ENCODE measurements around the gene NYAP2.

NYAP2 gene

GRCh38 chr2:225425284-225425683, 25.8 kb downstream of the NYAP2 start:
- H3K4me1 ChIP-seq (ENCODE audit: control extremely low read depth in 1 of 4, control insufficient read depth in 4 of 4, insufficient read depth in 4 of 4, low read length in 3 of 4): no peaks in the 10 kb centered on the region
- ChIA-PET POLR2A (no interaction called here), CTCF (no interaction called here)
- H3K36me3 ChIP-seq (ENCODE audit: control insufficient read depth in 4 of 4, insufficient read depth in 4 of 4, low read length in 3 of 4): no peaks in the 10 kb centered on the region
- no peaks in the 10 kb centered on the region for H3K27me3 ChIP-seq (replicated peaks in 2 of 5; ENCODE audit: control insufficient read depth in 4 of 5, insufficient read depth in 5 of 5, low read length in 4 of 5)
- no peak overlapping the region for H3K4me3 ChIP-seq (ENCODE audit: control insufficient read depth in 1 of 7, extremely low read depth in 1 of 7, insufficient read depth in 4 of 7, low read depth in 2 of 7, low read length in 6 of 7)
- no peaks in the 10 kb centered on the region for H3K9me3 ChIP-seq (ENCODE audit: control extremely low read depth in 1 of 5, control insufficient read depth in 4 of 5, insufficient read depth in 2 of 5, low read depth in 1 of 5, low read length in 4 of 5)
- DNase-seq: no peak
- WGBS (ENCODE audit: insufficient coverage): no CpG with 5 or more reads among the region's 1 CpG
- H3K27ac ChIP-seq (ENCODE audit: insufficient read depth in 1 of 2, low read depth in 1 of 2, low read length in 2 of 2, poor library complexity in 1 of 2, severe bottlenecking in 2 of 2): no peak overlapping the region

- Histone ChIP-seq H3K27me3 (replicated peaks in 2 of 5; ENCODE audit: control insufficient read depth in 4 of 5, insufficient read depth in 5 of 5, low read length in 4 of 5) (no peaks in the 10 kb centered on the region), H3K4me3 (ENCODE audit: control insufficient read depth in 1 of 7, extremely low read depth in 1 of 7, insufficient read depth in 4 of 7, low read depth in 2 of 7, low read length in 6 of 7) (no peak overlapping the region), H3K9me3 (ENCODE audit: control extremely low read depth in 1 of 5, control insufficient read depth in 4 of 5, insufficient read depth in 2 of 5, low read depth in 1 of 5, low read length in 4 of 5) (no peaks in the 10 kb centered on the region), H3K4me1 (ENCODE audit: control extremely low read depth in 1 of 4, control insufficient read depth in 4 of 4, insufficient read depth in 4 of 4, low read length in 3 of 4) (no peaks in the 10 kb centered on the region), H3K36me3 (ENCODE audit: control insufficient read depth in 4 of 4, insufficient read depth in 4 of 4, low read length in 3 of 4) (no peaks in the 10 kb centered on the region), H3K27ac (ENCODE audit: insufficient read depth in 1 of 2, low read depth in 1 of 2, low read length in 2 of 2, poor library complexity in 1 of 2, severe bottlenecking in 2 of 2) (no peak overlapping the region)
- CTCF ChIA-PET: no interaction called here
- WGBS (ENCODE audit: insufficient coverage): no CpG with 5 or more reads among the region's 1 CpG
- POLR2A ChIA-PET: no interaction called here
- DNase-seq: no peak
These were observed 28.9 kb downstream of the NYAP2 start for GRCh38 chr2:225428360-225428759.

GRCh38 chr2:225429717-225430116, 30.2 kb downstream of the NYAP2 start:
- ChIA-PET POLR2A (no interaction called here), CTCF (no interaction called here)
- 58% methylated on average over 3 of the region's 4 CpGs for WGBS (ENCODE audit: insufficient coverage)
- Histone ChIP-seq H3K4me1 (ENCODE audit: control extremely low read depth in 1 of 4, control insufficient read depth in 4 of 4, insufficient read depth in 4 of 4, low read length in 3 of 4) (no peaks in the 10 kb centered on the region), H3K27ac (ENCODE audit: insufficient read depth in 1 of 2, low read depth in 1 of 2, low read length in 2 of 2, poor library complexity in 1 of 2, severe bottlenecking in 2 of 2) (no peak overlapping the region), H3K9me3 (ENCODE audit: control extremely low read depth in 1 of 5, control insufficient read depth in 4 of 5, insufficient read depth in 2 of 5, low read depth in 1 of 5, low read length in 4 of 5) (no peaks in the 10 kb centered on the region), H3K4me3 (ENCODE audit: control insufficient read depth in 1 of 7, extremely low read depth in 1 of 7, insufficient read depth in 4 of 7, low read depth in 2 of 7, low read length in 6 of 7) (no peak overlapping the region), H3K36me3 (ENCODE audit: control insufficient read depth in 4 of 4, insufficient read depth in 4 of 4, low read length in 3 of 4) (no peaks in the 10 kb centered on the region), H3K27me3 (replicated peaks in 2 of 5; ENCODE audit: control insufficient read depth in 4 of 5, insufficient read depth in 5 of 5, low read length in 4 of 5) (no peaks in the 10 kb centered on the region)
- DNase-seq: peak in 1 of 3 donors; percentile 36

- H3K36me3 ChIP-seq (ENCODE audit: control insufficient read depth in 4 of 4, insufficient read depth in 4 of 4, low read length in 3 of 4): no peaks in the 10 kb centered on the region
- H3K4me1 ChIP-seq (ENCODE audit: control extremely low read depth in 1 of 4, control insufficient read depth in 4 of 4, insufficient read depth in 4 of 4, low read length in 3 of 4): no peaks in the 10 kb centered on the region
- H3K27me3 ChIP-seq (replicated peaks in 2 of 5; ENCODE audit: control insufficient read depth in 4 of 5, insufficient read depth in 5 of 5, low read length in 4 of 5): no peaks in the 10 kb centered on the region
- CTCF ChIA-PET: no interaction called here
- H3K4me3 ChIP-seq (ENCODE audit: control insufficient read depth in 1 of 7, extremely low read depth in 1 of 7, insufficient read depth in 4 of 7, low read depth in 2 of 7, low read length in 6 of 7): no peak overlapping the region
- DNase-seq: no peak
- H3K9me3 ChIP-seq (ENCODE audit: control extremely low read depth in 1 of 5, control insufficient read depth in 4 of 5, insufficient read depth in 2 of 5, low read depth in 1 of 5, low read length in 4 of 5): no peaks in the 10 kb centered on the region
- 100% methylated on average over 2 of the region's 5 CpGs for WGBS (ENCODE audit: insufficient coverage)
- POLR2A ChIA-PET: no interaction called here
- H3K27ac ChIP-seq (ENCODE audit: insufficient read depth in 1 of 2, low read depth in 1 of 2, low read length in 2 of 2, poor library complexity in 1 of 2, severe bottlenecking in 2 of 2): no peak overlapping the region
These were observed 31.8 kb downstream of the NYAP2 start for GRCh38 chr2:225431105-225431863.

- Histone ChIP-seq H3K4me3 (ENCODE audit: control insufficient read depth in 1 of 7, extremely low read depth in 1 of 7, insufficient read depth in 4 of 7, low read depth in 2 of 7, low read length in 6 of 7) (no peak overlapping the region), H3K36me3 (ENCODE audit: control insufficient read depth in 4 of 4, insufficient read depth in 4 of 4, low read length in 3 of 4) (no peaks in the 10 kb centered on the region), H3K9me3 (ENCODE audit: control extremely low read depth in 1 of 5, control insufficient read depth in 4 of 5, insufficient read depth in 2 of 5, low read depth in 1 of 5, low read length in 4 of 5) (no peaks in the 10 kb centered on the region), H3K27ac (ENCODE audit: insufficient read depth in 1 of 2, low read depth in 1 of 2, low read length in 2 of 2, poor library complexity in 1 of 2, severe bottlenecking in 2 of 2) (no peak overlapping the region), H3K4me1 (ENCODE audit: control extremely low read depth in 1 of 4, control insufficient read depth in 4 of 4, insufficient read depth in 4 of 4, low read length in 3 of 4) (no peaks in the 10 kb centered on the region), H3K27me3 (replicated peaks in 2 of 5; ENCODE audit: control insufficient read depth in 4 of 5, insufficient read depth in 5 of 5, low read length in 4 of 5) (no peaks in the 10 kb centered on the region)
- no peak for DNase-seq
- WGBS (ENCODE audit: insufficient coverage): no CpG with 5 or more reads among the region's 4 CpGs
- ChIA-PET POLR2A (no interaction called here), CTCF (interaction anchor here (0.7 kb wide), 1 partner anchor 31 kb away, joined by 3 read pairs; no protein-coding TSS in a partner anchor)
These were observed 34.5 kb downstream of the NYAP2 start for GRCh38 chr2:225434014-225434413.

GRCh38 chr2:225437319-225437718, 37.8 kb downstream of the NYAP2 start:
- DNase-seq: no peak
- Histone ChIP-seq H3K36me3 (ENCODE audit: control insufficient read depth in 4 of 4, insufficient read depth in 4 of 4, low read length in 3 of 4) (no peaks in the 10 kb centered on the region), H3K4me3 (ENCODE audit: control insufficient read depth in 1 of 7, extremely low read depth in 1 of 7, insufficient read depth in 4 of 7, low read depth in 2 of 7, low read length in 6 of 7) (no peak overlapping the region), H3K9me3 (ENCODE audit: control extremely low read depth in 1 of 5, control insufficient read depth in 4 of 5, insufficient read depth in 2 of 5, low read depth in 1 of 5, low read length in 4 of 5) (no peaks in the 10 kb centered on the region), H3K27me3 (replicated peaks in 2 of 5; ENCODE audit: control insufficient read depth in 4 of 5, insufficient read depth in 5 of 5, low read length in 4 of 5) (no peaks in the 10 kb centered on the region), H3K27ac (ENCODE audit: insufficient read depth in 1 of 2, low read depth in 1 of 2, low read length in 2 of 2, poor library complexity in 1 of 2, severe bottlenecking in 2 of 2) (no peak overlapping the region), H3K4me1 (ENCODE audit: control extremely low read depth in 1 of 4, control insufficient read depth in 4 of 4, insufficient read depth in 4 of 4, low read length in 3 of 4) (no peaks in the 10 kb centered on the region)
- CTCF ChIA-PET: no interaction called here
- 83% methylated on average over 1 of the region's 1 CpG for WGBS (ENCODE audit: insufficient coverage)
- POLR2A ChIA-PET: no interaction called here

GRCh38 chr2:225438248-225438647, 38.7 kb downstream of the NYAP2 start:
- POLR2A ChIA-PET: no interaction called here
- Histone ChIP-seq H3K36me3 (ENCODE audit: control insufficient read depth in 4 of 4, insufficient read depth in 4 of 4, low read length in 3 of 4) (no peaks in the 10 kb centered on the region), H3K4me3 (ENCODE audit: control insufficient read depth in 1 of 7, extremely low read depth in 1 of 7, insufficient read depth in 4 of 7, low read depth in 2 of 7, low read length in 6 of 7) (no peak overlapping the region), H3K27me3 (replicated peaks in 2 of 5; ENCODE audit: control insufficient read depth in 4 of 5, insufficient read depth in 5 of 5, low read length in 4 of 5) (no peaks in the 10 kb centered on the region), H3K27ac (ENCODE audit: insufficient read depth in 1 of 2, low read depth in 1 of 2, low read length in 2 of 2, poor library complexity in 1 of 2, severe bottlenecking in 2 of 2) (no peak overlapping the region), H3K4me1 (ENCODE audit: control extremely low read depth in 1 of 4, control insufficient read depth in 4 of 4, insufficient read depth in 4 of 4, low read length in 3 of 4) (no peaks in the 10 kb centered on the region), H3K9me3 (ENCODE audit: control extremely low read depth in 1 of 5, control insufficient read depth in 4 of 5, insufficient read depth in 2 of 5, low read depth in 1 of 5, low read length in 4 of 5) (no peaks in the 10 kb centered on the region)
- no CpG with 5 or more reads among the region's 1 CpG for WGBS (ENCODE audit: insufficient coverage)
- no peak for DNase-seq
- CTCF ChIA-PET: no interaction called here

Data from common myeloid progenitor, CD34-positive (primary cell).